ENCODE results near the gene MDGA2.
"Not testable (repeated sequence)": the region's sequence is repeated elsewhere in the genome, so short reads cannot be mapped to it uniquely, and the experiment has no call there.

Gene MDGA2

GRCh38 chr14:46988312-46988711 is 687.1 kb downstream of the MDGA2 start:
- Histone ChIP-seq H3K27ac (no peak overlapping the region), H3K4me3 (no peak overlapping the region), H3K27me3 (no peaks in the 10 kb centered on the region), H3K9ac (no peak overlapping the region), H3K4me1 (peaks cover 11% of the 10 kb centered on the region), H3K9me3 (no peaks in the 10 kb centered on the region), H3K4me2 (no peak overlapping the region), H3K36me3 (no peaks in the 10 kb centered on the region), H4K20me1 (no peaks in the 10 kb centered on the region)
- no peak for TF ChIP-seq Cebpa-rat (IDR thresholded peaks at IDR 0.05)

- no peaks in the 10 kb centered on the region for H3K9me3 ChIP-seq
- H3K36me3 ChIP-seq, result no peaks in the 10 kb centered on the region
- H4K20me1 ChIP-seq, result no peaks in the 10 kb centered on the region
- no peak overlapping the region for H3K4me3 ChIP-seq
- H3K4me2 ChIP-seq, result no peak overlapping the region
- TF ChIP-seq Cebpa-rat (IDR thresholded peaks at IDR 0.05), result no peak
- H3K27ac ChIP-seq, result no peak overlapping the region
- no peaks in the 10 kb centered on the region for H3K27me3 ChIP-seq
- H3K9ac ChIP-seq, result no peak overlapping the region
- peaks cover 2% of the 10 kb centered on the region; the same call in 1 of the 2 replicates for H3K4me1 ChIP-seq
Observed at GRCh38 chr14:46985529-46986380, 689.6 kb downstream of the MDGA2 start.

GRCh38 chr14:46973295-46973694 is 702.1 kb downstream of the MDGA2 start:
- H3K9ac ChIP-seq, result no peak overlapping the region
- H3K9me3 ChIP-seq, result no peaks in the 10 kb centered on the region
- no peak overlapping the region for H3K27ac ChIP-seq
- no peaks in the 10 kb centered on the region for H4K20me1 ChIP-seq
- H3K4me3 ChIP-seq, result no peak overlapping the region
- TF ChIP-seq Cebpa-rat (IDR thresholded peaks at IDR 0.05), result no peak
- H3K27me3 ChIP-seq, result no peaks in the 10 kb centered on the region
- no peaks in the 10 kb centered on the region for H3K36me3 ChIP-seq
- no peak overlapping the region for H3K4me2 ChIP-seq
- no peaks in the 10 kb centered on the region for H3K4me1 ChIP-seq

GRCh38 chr14:46964378-46964777 is 711.0 kb downstream of the MDGA2 start:
- Histone ChIP-seq H3K4me3 (no peak overlapping the region), H4K20me1 (no peaks in the 10 kb centered on the region), H3K27me3 (no peaks in the 10 kb centered on the region), H3K27ac (no peak overlapping the region), H3K9ac (no peak overlapping the region), H3K4me1 (no peaks in the 10 kb centered on the region), H3K36me3 (no peaks in the 10 kb centered on the region), H3K4me2 (no peak overlapping the region), H3K9me3 (no peaks in the 10 kb centered on the region)
- no peak for TF ChIP-seq Cebpa-rat (IDR thresholded peaks at IDR 0.05)

- peaks cover 11% of the 10 kb centered on the region for H3K9me3 ChIP-seq
- H3K4me1 ChIP-seq, result no peaks in the 10 kb centered on the region
- H4K20me1 ChIP-seq, result no peaks in the 10 kb centered on the region
- no peak overlapping the region for H3K4me2 ChIP-seq
- no peaks in the 10 kb centered on the region for H3K36me3 ChIP-seq
- no peaks in the 10 kb centered on the region for H3K27me3 ChIP-seq
- no peak overlapping the region for H3K4me3 ChIP-seq
- no peak overlapping the region for H3K27ac ChIP-seq
- H3K9ac ChIP-seq, result no peak overlapping the region
- TF ChIP-seq Cebpa-rat (IDR thresholded peaks at IDR 0.05), result no peak
Observed at GRCh38 chr14:46951103-46951502, 724.3 kb downstream of the MDGA2 start.

- Histone ChIP-seq H3K9me3 (peaks cover 13% of the 10 kb centered on the region), H3K4me2 (no peak overlapping the region), H3K4me3 (no peak overlapping the region), H3K27me3 (no peaks in the 10 kb centered on the region), H3K27ac (no peak overlapping the region), H3K4me1 (no peaks in the 10 kb centered on the region), H3K36me3 (no peaks in the 10 kb centered on the region), H3K9ac (no peak overlapping the region), H4K20me1 (no peaks in the 10 kb centered on the region)
- TF ChIP-seq Cebpa-rat (IDR thresholded peaks at IDR 0.05), result no peak
Observed at GRCh38 chr14:46940611-46941010, 734.8 kb downstream of the MDGA2 start.

GRCh38 chr14:46920542-46920941 is 754.9 kb downstream of the MDGA2 start:
- Histone ChIP-seq H3K27ac (no peak overlapping the region), H4K20me1 (no peaks in the 10 kb centered on the region), H3K4me3 (no peak overlapping the region), H3K4me1 (no peaks in the 10 kb centered on the region), H3K9ac (no peak overlapping the region), H3K4me2 (no peak overlapping the region), H3K9me3 (no peaks in the 10 kb centered on the region), H3K36me3 (no peaks in the 10 kb centered on the region), H3K27me3 (no peaks in the 10 kb centered on the region)
- no peak for TF ChIP-seq Cebpa-rat (IDR thresholded peaks at IDR 0.05)

GRCh38 chr14:46915539-46915938 is 759.9 kb downstream of the MDGA2 start:
- not testable (repeated sequence) for H3K9ac ChIP-seq, H3K4me3 ChIP-seq, H3K4me2 ChIP-seq, H4K20me1 ChIP-seq, H3K27ac ChIP-seq, H3K9me3 ChIP-seq, H3K27me3 ChIP-seq, H3K4me1 ChIP-seq, H3K36me3 ChIP-seq

GRCh38 chr14:46902837-46903236 is 772.6 kb downstream of the MDGA2 start:
- Histone ChIP-seq H3K4me3 (no peak overlapping the region), H3K27ac (no peak overlapping the region)
- TF ChIP-seq Cebpa-rat (IDR thresholded peaks at IDR 0.05), result no peak

GRCh38 chr14:46894476-46894875 is 780.9 kb downstream of the MDGA2 start:
- Histone ChIP-seq H3K27ac (no peak overlapping the region), H3K36me3 (no peaks in the 10 kb centered on the region), H3K4me2 (no peak overlapping the region), H3K9me3 (no peaks in the 10 kb centered on the region), H4K20me1 (no peaks in the 10 kb centered on the region), H3K9ac (no peak overlapping the region), H3K27me3 (no peaks in the 10 kb centered on the region), H3K4me1 (no peaks in the 10 kb centered on the region), H3K4me3 (no peak overlapping the region)
- no peak for TF ChIP-seq Cebpa-rat (IDR thresholded peaks at IDR 0.05)

More at GRCh38 chr14:46902837-46903236, 772.6 kb downstream of the MDGA2 start:
- no peaks in the 10 kb centered on the region for H3K9me3 ChIP-seq
- H3K9ac ChIP-seq, result no peak overlapping the region
- H3K4me1 ChIP-seq, result no peaks in the 10 kb centered on the region
- no peak overlapping the region for H3K4me2 ChIP-seq
- no peaks in the 10 kb centered on the region for H3K27me3 ChIP-seq
- no peaks in the 10 kb centered on the region for H4K20me1 ChIP-seq
- H3K36me3 ChIP-seq, result no peaks in the 10 kb centered on the region
